Ovary (tissue), 9 donors: ENCODE measurements around the gene IMMP2L. TPM values are rescaled to one million over a fixed set of nuclear protein-coding genes. Genes with fewer than 3 reads are reported as not detected.
"Not testable (repeated sequence)": the region's sequence is repeated elsewhere in the genome, so short reads cannot be mapped to it uniquely, and the experiment has no call there.

ENCODE experiments used
- DNase-seq, 5 donors: peaks; one replicate each; pipeline ENCODE4 v3.0.0-alpha.2; 2019 to 2020
- H3K27ac ChIP-seq, 2 donors: fragments of 200-600 bp; one replicate each; pipeline versions ENCODE4 v1.5.1 to v1.8.0; 2019 to 2022
- H3K27me3 ChIP-seq: fragments of 200-600 bp; one replicate; pipeline ENCODE4 v1.8.0; 2022
- H3K36me3 ChIP-seq: fragments of 200-600 bp; sonication (generic); one replicate; pipeline ENCODE4 v1.5.1; 2019
- H3K4me1 ChIP-seq: one replicate; pipeline ENCODE4 v1.8.1; 2013; ENCODE audit warnings: mild to moderate bottlenecking, moderate library complexity; ENCODE audit not compliant: insufficient read depth
- H3K4me3 ChIP-seq: fragments of 200-600 bp; sonication (generic); one replicate; pipeline ENCODE4 v1.5.1; 2017
- H3K9me3 ChIP-seq, 2 donors: fragments of 200-600 bp in 1 of 2; sonication (generic) in 1 of 2; one replicate each; pipeline versions ENCODE4 v1.5.1 to v1.8.1; 2013 to 2019; ENCODE audit warnings: mild to moderate bottlenecking in 1 of 2, moderate library complexity in 1 of 2
- EP300 ChIP-seq: sonication (generic); formaldehyde crosslinking; IDR thresholded peaks from one replicate; pipeline ENCODE4 v1.6.1; 2017; ENCODE audit warnings: antibody characterized with exemption
- POLR2A ChIP-seq: fragments of 450-650 bp; IDR thresholded peaks from one replicate; pipeline ENCODE4 v1.6.1; 2017; ENCODE audit warnings: antibody characterized with exemption, mild to moderate bottlenecking, moderate library complexity
- WGBS, 3 donors: extraction: QIAGEN DNeasy Blood & Tissue Kit in 1 of 3; methylation state at CpG; one replicate each; pipeline versions ENCODE4 v1.1.5 to v1.1.7; 2013 to 2017; 5-methylcytosine and 5-hydroxymethylcytosine counted together
- intact Hi-C, 4 donors: fragments of 100-400 bp; cut with DNase I; formaldehyde crosslinking; loops; one replicate each; pipeline versions ENCODE4 v1.11.0 to v1.15.1; 2022 to 2023
- polyA plus RNA-seq, 2 donors: library from polyadenylated mRNA; stranded (reverse); fragments of 200-250 nt in 1 of 2; fragments of 350-450 nt in 1 of 2; fragmentation: Illumina TruSeq in 1 of 2; extraction: RNeasy Lipid Tissue Mini Kit (QIAGEN cat#74804) in 1 of 2; gene quantifications; one replicate each; pipeline ENCODE4 v1.2.3, GENCODE V29; 2013 to 2014
- total RNA-seq, 7 donors: library from RNA; depleted of rRNA in 2 of 7; stranded (reverse); fragments of >200 nt in 2 of 7; fragmentation: NEBNext Ultra II Directional in 3 of 7; extraction: Animal tissue kit (Norgen Biotek cat#: 25700) in 3 of 7; gene quantifications; one replicate each; pipeline versions ENCODE4 v1.1.0 to v1.2.4, GENCODE V29; 2016 to 2023
- TF ChIP-seq, protein P1 (sequence below), 3 donors: fragments of 450-650 bp in 2 of 3; fragments of 200-600 bp in 1 of 3; IDR thresholded peaks; one replicate each; pipeline versions ENCODE4 v1.5.1 to v1.8.0; 2016 to 2022; ENCODE audit warnings: antibody characterized with exemption in 3 of 3, mild to moderate bottlenecking in 1 of 3
- donor health status: DM: no; HTN: no; CAD: no; lungs with moderate emphysema.
- donor health status: DM: no; HTN: no; CAD: no.
- donor health status: Bipolar disorder and iron deficiency.
- donor health status: DM: yes; HTN: yes; CAD: no.
- donor health status: DM: no; HTN: no; CAD: no.
- donor health status: DM: yes; HTN: yes; CAD: no.

IMMP2L gene
- total and polyA plus RNA-seq, 9 donors = 19.5 to 36.9 (median 29.9) TPM

GRCh38 chr7:111261496-111261895 lies 300.8 kb downstream of the IMMP2L start:
- no peaks in the 10 kb centered on the region for H3K4me1 ChIP-seq
- no peaks in the 10 kb centered on the region for H3K9me3 ChIP-seq
- H3K27ac ChIP-seq = no peak overlapping the region
- TF ChIP-seq, protein P1, sequence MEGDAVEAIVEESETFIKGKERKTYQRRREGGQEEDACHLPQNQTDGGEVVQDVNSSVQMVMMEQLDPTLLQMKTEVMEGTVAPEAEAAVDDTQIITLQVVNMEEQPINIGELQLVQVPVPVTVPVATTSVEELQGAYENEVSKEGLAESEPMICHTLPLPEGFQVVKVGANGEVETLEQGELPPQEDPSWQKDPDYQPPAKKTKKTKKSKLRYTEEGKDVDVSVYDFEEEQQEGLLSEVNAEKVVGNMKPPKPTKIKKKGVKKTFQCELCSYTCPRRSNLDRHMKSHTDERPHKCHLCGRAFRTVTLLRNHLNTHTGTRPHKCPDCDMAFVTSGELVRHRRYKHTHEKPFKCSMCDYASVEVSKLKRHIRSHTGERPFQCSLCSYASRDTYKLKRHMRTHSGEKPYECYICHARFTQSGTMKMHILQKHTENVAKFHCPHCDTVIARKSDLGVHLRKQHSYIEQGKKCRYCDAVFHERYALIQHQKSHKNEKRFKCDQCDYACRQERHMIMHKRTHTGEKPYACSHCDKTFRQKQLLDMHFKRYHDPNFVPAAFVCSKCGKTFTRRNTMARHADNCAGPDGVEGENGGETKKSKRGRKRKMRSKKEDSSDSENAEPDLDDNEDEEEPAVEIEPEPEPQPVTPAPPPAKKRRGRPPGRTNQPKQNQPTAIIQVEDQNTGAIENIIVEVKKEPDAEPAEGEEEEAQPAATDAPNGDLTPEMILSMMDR (IDR thresholded peaks at IDR 0.05) = no peak
- TF ChIP-seq EP300 (no peak), POLR2A (no peak)
- intact Hi-C loops = no loop called here
- no peak overlapping the region for H3K4me3 ChIP-seq
- no peak for DNase-seq
- no peaks in the 10 kb centered on the region for H3K27me3 ChIP-seq
- no peaks in the 10 kb centered on the region for H3K36me3 ChIP-seq
- WGBS, 3 donors = 86 to 90% (median 86%) methylated on average over 3 of the region's 3 CpGs

- no peaks in the 10 kb centered on the region for H3K4me1 ChIP-seq
- 84 to 91% (median 84%) methylated on average over 4 of the region's 4 CpGs for WGBS, 3 donors
- no peaks in the 10 kb centered on the region for H3K27me3 ChIP-seq
- TF ChIP-seq, protein P1 (IDR thresholded peaks at IDR 0.05) = no peak
- TF ChIP-seq POLR2A = no peak
- no peak for TF ChIP-seq EP300
- no peak overlapping the region for H3K4me3 ChIP-seq
- H3K9me3 ChIP-seq = no peaks in the 10 kb centered on the region
- intact Hi-C loops = no loop called here
- H3K36me3 ChIP-seq = no peaks in the 10 kb centered on the region
- no peak for DNase-seq
- no peak overlapping the region for H3K27ac ChIP-seq
Measured at GRCh38 chr7:111259991-111260390, 302.3 kb downstream of the IMMP2L start.

GRCh38 chr7:111256391-111256790 lies 305.9 kb downstream of the IMMP2L start:
- WGBS, 3 donors = 81 to 85% (median 83%) methylated on average over 1 of the region's 1 CpG
- no peaks in the 10 kb centered on the region for H3K4me1 ChIP-seq
- no peaks in the 10 kb centered on the region for H3K27me3 ChIP-seq
- H3K9me3 ChIP-seq = no peaks in the 10 kb centered on the region
- no peak for DNase-seq
- H3K27ac ChIP-seq = no peak overlapping the region
- intact Hi-C loops = no loop called here
- H3K36me3 ChIP-seq = no peaks in the 10 kb centered on the region
- TF ChIP-seq, protein P1 (IDR thresholded peaks at IDR 0.05) = no peak
- TF ChIP-seq POLR2A (no peak), EP300 (no peak)
- H3K4me3 ChIP-seq = no peak overlapping the region

GRCh38 chr7:111255576-111255975 lies 306.7 kb downstream of the IMMP2L start:
- Histone ChIP-seq H3K27ac (no peak overlapping the region), H3K36me3 (no peaks in the 10 kb centered on the region), H3K4me1 (no peaks in the 10 kb centered on the region), H3K27me3 (no peaks in the 10 kb centered on the region), H3K4me3 (no peak overlapping the region), H3K9me3 (no peaks in the 10 kb centered on the region)
- intact Hi-C loops = no loop called here
- no peak for DNase-seq
- TF ChIP-seq EP300 (no peak), POLR2A (no peak)
- TF ChIP-seq, protein P1 (IDR thresholded peaks at IDR 0.05) = no peak

- DNase-seq, H3K4me3 ChIP-seq, H3K36me3 ChIP-seq, H3K4me1 ChIP-seq, H3K27ac ChIP-seq, H3K9me3 ChIP-seq, H3K27me3 ChIP-seq, intact Hi-C loops: not testable (repeated sequence)
- WGBS, 3 donors = 93 to 98% (median 95%) methylated on average over 3 of the region's 3 CpGs
Measured at GRCh38 chr7:111251365-111251764, 310.9 kb downstream of the IMMP2L start.

GRCh38 chr7:111249807-111250206 lies 312.5 kb downstream of the IMMP2L start:
- H3K27me3 ChIP-seq, H3K4me3 ChIP-seq, H3K27ac ChIP-seq, H3K9me3 ChIP-seq, H3K4me1 ChIP-seq, intact Hi-C loops, H3K36me3 ChIP-seq, DNase-seq: not testable (repeated sequence)
- WGBS, 3 donors = 90 to 96% (median 95%) methylated on average over 5 of the region's 5 CpGs
